H54 (cell line): Measurements from ENCODE around the gene BMP5.

Experiments
- DNase-seq: peaks from one replicate; pipeline ENCODE4 v3.0.0; 2011; ENCODE audit warnings: low spot score, mixed read lengths; ENCODE audit not compliant: insufficient read length
- FAIRE-seq: peaks from 3 replicates; lab custom pipeline; 2011; peaks lifted over from hg19 to GRCh38; lab: Jason Lieb, UNC
- POLR2A ChIP-seq: IDR thresholded peaks from 2 replicates; pipeline ENCODE4 v1.6.1; 2011; ENCODE audit warnings: low read depth, mild to moderate bottlenecking, low read length

Gene BMP5

DNA sequence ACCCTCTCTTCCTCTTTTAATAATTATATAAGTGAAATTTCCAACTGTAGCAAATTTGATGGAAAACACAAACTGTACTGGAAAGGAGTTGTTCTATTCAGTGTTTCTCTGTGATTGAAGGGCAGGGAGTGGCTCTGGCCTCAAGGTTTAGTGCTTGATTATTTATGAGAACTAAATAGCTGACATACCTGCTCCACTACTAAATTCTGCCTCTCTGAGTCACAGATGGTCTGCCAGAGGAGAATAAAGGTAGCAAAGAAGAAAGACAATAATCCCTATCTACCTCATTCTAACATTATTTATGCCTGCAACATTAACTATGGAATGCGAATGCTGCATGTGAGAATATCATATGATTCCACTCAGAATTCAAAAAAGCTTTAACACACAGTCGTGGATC is 9.3 kb downstream of the BMP5 start:
- DNase-seq (no peak), FAIRE-seq (peak; percentile 68)
- TF ChIP-seq POLR2A = no peak

DNA sequence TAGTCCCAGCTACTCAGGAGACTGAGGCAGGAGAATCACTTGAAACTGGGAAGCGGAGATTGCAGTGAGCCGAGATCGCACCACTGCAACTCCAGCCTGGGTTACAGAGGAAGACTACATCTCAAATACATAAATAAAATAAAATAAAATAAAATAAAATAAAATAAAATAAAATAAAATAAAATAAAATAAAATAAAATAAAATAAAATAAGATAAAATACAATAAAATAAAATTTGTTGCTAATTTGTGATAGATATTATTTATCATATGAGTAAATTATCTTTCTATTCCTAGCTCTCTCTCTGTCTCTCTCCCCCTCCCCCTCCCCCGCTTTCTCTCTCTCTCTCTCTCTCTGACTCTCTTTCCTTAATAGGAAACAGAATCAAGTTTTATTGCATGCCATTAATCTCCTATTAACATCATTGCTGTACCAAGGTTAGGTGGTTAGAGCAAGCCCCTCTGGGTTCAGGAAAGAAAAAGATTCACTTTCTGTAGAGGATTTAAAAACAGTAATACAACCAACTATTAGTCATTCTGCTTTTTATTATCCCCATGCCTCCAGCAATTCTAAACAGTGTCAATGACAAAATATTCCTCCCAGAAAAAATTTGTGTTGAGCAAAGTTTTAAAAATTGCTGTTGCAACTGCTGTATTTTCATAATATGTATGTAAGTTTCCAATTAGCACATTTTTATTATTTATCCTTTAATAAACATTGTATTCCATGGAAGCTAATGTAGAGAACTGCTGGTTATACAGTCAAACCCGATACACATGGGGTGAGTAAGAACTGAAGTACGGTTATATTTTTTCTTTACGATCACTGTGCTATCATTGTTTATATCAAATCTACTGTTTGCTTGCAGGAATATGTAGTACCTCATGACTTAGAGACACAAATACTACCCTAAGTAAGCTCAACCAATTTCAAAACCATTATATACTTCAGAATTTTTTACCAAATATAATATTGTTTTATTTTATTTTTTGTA is 22.1 kb downstream of the BMP5 start:
- FAIRE-seq (no peak), DNase-seq (no peak)
- TF ChIP-seq POLR2A = no peak

DNA sequence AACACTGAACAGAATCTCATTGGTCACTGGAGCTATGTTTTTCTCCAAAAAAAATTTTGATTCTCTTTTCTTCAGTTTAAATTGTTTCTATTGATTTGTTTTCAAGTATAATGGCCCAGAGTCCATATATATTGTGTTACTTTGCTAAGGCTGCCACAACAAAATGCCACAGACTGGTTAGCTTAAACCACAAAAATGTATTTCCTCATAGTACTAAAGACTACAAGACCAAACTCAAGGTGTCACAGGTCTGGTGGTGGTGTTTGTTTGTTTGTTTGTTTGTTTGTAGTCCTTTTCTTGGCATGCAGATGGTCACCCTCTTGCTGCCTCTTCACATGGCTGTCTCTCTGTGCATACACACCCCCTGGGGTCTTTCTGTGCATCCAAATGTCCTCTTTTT is 34.0 kb downstream of the BMP5 start:
- TF ChIP-seq POLR2A = no peak
- no peak for FAIRE-seq
- no peak for DNase-seq

DNA sequence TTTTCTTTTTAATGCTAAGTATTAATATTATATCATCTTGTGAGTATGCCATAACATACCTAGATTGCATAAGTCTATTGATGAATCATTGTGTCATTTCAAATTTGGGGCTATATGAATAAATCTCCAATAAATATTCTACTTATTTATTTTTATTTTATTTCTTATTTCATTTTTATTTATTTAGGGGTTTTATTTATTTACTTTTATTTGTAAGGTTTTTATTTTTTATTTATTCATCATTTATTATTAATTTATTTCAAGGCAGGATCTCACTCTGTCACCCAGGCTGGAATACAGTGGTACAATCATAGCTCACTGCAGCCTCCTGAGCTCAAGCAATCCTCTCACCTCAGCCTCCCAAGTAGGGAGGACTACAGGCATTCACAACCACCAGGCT is 36.3 kb downstream of the BMP5 start:
- FAIRE-seq (no peak), DNase-seq (no peak)
- no peak for TF ChIP-seq POLR2A

DNA sequence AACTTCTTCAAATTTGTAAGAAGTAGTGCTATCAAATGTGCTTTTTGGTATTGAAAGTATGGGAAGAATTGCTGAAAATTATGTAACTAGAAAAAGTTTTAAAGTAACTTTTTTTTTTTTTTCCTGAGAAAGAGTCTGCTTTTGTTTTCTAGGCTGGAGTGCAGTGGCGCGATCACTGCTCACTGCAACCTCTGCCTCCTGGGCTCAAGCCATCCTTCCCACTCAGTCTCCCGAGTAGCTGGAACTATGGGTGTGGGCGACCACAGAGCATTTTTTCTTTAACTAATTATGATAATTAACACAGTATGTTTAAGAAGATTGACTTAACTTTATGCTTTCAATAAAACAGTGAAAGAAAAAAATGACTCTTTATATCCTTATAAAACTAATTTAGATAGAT is 38.4 kb downstream of the BMP5 start:
- DNase-seq (no peak), FAIRE-seq (no peak)
- TF ChIP-seq POLR2A = no peak

DNA sequence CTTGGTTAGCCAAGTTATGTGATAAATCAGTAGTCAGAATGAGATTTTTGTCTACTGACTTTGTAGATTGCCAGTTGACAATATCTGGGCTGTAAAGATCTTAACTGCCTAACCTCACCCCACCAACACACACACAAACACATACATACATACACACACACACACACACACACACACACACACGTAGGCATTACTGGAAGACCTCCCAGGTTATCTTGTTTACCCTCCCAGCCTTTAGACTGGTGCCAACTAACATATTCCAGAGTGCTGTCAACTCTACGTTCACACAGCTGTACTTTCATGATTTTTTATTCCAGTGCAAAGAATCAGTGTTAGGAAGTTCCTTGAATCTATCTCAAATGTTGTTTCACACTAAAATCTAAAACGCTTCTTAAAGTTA is 38.9 kb downstream of the BMP5 start:
- no peak for TF ChIP-seq POLR2A
- FAIRE-seq (no peak), DNase-seq (no peak)

DNA sequence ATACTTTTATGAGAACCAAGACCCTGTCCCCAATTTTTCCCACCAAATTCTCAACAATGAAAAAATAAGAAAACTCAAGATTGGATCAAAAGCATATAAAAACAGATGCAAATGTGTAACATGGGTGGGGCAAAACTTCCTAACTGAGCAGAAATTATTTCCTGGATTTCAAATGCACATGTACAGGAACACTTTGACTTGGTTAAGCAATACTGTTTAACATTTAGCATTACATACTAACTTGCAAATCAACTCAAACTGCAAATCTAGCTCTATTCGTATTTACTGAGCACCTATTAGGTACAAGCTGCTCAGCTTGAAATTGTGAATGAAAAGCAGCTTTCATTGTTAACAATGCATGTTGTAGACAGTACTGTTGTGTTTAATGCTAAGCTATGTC is 40.2 kb downstream of the BMP5 start:
- peak; percentile 82 for FAIRE-seq
- no peak for TF ChIP-seq POLR2A

DNA sequence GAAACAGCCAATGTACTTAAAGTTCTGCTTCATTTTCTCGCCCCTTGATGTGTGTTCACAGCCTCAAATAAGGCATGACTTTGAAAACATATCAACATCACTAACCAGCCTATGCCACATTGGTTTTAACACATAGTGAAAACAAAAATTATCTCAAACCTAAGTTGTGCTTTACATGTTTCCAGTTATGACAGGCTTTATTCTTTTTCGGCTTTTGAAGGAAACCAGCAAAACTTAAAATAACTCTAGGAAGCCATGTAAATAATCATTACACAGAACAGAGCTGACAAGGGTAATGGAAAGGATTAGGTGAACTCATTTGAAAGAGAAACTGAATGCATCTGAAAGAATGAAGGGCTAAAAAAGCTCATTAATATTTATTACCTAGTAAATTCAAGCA is 42.1 kb downstream of the BMP5 start:
- TF ChIP-seq POLR2A = no peak
- FAIRE-seq (peak; percentile 6), DNase-seq (no peak)

More for the DNA sequence above, 40.2 kb downstream of the BMP5 start:
- DNase-seq = no peak

DNA sequence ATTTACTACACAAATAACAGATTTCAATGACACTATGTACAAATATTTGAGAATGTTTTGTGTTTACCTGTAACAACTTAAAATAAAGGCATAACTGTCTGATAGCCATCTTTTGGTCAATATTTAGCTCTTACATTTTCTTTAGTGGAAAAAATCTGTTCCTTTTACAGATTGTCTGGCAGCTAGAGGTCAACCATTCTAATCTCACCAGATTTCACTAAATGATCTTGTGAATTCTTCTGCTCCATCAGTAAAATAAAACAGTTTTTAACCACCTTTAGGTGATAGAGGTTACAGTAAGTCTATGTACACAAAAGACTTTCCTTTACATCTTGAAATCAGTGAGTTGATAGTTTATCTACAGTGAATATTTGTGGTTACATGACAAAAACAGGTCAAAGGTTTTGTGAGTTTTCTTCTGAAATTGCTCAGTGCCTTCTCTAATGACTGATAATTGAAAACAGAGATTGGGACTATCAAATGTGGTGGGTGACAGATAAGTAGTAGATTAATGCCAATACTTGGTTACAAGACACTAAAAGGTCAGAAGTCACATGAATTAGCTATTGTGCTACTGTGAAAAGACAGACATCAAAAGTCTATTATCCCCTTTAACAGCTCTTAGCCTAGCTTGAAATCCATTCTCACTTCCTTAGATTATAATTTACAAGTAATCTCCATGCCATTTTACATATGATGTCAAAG is 47.4 kb downstream of the BMP5 start:
- no peak for DNase-seq
- no peak for TF ChIP-seq POLR2A
- FAIRE-seq = peak; percentile 43

DNA sequence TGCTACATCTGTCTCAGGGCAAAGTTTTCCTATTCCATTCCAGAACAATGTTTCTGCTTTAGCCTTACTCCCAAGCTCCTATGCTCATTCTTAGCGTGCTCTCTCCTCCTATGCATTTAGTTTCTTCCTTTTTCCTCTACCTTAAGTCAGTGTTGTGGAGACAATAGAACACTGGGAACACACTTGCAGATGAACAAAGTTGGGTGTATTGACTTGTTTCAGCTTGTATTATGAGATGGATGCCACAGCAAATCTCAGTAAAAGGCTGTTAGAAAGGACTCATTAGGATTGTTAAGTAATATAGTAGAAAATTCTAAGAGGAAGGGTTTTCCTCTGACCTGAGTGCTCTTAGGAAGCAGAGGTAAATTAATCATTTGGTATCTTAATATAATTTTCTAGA is 48.4 kb downstream of the BMP5 start:
- TF ChIP-seq POLR2A = no peak
- peak; percentile 45 for FAIRE-seq
- DNase-seq = no peak

DNA sequence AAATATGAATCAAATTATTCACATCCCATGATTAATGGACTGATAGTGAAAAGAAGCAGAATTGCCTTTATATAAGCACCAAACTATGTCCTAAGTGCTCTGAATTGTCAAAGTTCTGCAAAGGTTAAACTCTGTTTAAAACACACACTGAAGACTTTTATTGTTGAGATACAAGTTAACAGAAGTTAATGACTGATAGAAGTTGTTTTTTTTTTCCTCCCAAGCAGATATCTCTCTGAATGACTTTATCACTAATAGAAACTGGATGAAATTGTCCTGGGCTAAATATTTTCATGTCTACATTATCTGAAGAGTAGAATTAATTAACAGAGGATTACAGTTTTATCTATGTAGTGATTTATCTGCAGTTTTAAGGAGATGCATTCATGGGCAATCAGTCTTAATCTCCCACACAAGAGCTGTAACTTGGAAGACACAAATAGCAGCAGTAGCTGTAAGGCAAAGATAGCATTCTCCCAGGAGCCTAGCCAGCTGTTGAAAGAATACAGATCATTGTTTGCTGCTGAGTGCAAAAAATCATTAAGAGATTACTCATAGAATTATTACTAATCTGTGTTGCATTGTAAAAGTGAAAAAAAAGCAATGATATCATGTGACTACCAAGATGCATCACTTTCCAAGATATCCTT is 49.9 kb downstream of the BMP5 start:
- DNase-seq (no peak), FAIRE-seq (peak; percentile 75)
- no peak for TF ChIP-seq POLR2A

DNA sequence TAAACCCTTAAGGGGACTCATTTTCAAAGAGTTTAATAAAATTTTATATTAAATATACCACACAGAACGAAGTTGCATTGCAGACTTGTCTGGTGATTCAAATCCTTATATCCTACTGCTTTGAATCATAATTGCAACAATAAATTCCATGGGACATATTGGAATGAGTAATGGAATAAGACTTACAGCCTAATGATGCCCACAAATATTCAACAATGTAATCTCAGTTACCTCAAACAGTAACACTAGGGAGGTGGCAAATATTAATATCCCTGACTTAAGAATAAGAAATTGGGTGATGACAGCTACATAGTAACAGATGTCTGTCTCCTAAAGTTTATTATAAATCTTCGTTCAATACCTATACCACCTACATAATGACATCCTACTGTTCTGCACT is 52.6 kb downstream of the BMP5 start:
- DNase-seq = no peak
- FAIRE-seq = peak; percentile 79
- no peak for TF ChIP-seq POLR2A

DNA sequence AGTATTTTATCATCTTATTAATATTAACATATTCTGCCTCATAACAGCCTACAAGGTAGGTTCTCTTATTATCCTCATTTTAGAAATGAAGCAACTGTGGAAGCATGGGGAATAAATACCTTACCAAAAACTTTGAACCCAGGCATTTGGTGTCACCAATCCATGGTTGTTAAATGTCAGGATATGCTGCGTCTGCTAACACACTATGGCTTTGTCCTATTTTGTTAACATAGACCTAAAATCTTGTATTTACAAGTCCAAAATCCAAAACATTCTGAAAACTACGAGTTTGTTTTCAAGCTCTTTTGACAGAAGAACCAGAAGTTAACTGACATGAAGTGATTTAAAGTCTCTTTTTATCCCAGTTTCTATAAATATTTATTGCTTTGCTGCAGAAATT is 53.4 kb downstream of the BMP5 start:
- DNase-seq (no peak), FAIRE-seq (no peak)
- no peak for TF ChIP-seq POLR2A

DNA sequence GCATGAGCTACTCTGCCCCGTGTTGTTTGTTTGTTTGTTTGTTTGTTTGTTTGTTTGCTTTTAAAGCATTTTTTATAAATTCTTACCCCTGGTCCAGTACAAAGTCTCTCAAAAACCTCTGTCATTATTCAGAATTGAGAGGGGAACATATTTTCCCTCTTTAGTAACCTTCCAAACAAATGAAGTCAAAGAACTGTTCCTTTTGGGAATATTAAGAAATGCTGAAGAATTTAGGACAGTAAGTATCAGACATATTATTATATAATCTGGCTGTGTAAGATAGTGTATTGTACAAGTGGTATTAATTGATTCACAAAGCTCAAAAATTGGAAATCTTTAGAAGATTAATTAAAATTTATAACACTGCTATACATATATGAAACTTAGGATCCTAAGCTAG is 54.7 kb downstream of the BMP5 start:
- no peak for TF ChIP-seq POLR2A
- DNase-seq = no peak
- FAIRE-seq = no peak

DNA sequence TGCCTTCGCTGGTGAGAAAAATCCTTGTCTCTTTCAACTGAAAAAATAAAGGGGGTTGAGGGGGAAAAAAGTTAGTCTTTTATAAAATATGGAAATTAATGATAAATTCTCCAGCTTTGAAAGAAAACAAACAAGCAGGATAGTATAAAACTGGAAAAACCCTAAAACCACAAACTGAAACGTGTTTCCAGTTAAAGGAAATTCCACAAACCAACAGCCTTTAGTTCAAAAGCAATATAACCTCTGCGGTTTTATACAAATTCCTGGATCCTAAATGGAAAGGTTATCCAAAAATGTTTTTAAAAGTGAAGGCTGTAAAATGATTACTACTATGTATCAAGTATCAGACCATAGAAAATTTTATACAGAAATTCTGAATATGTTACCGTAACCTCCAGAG is 55.6 kb downstream of the BMP5 start:
- peak; percentile 20 for FAIRE-seq
- TF ChIP-seq POLR2A = no peak

More for the DNA sequence above, 55.6 kb downstream of the BMP5 start:
- DNase-seq = no peak
